Nephron (organoid): Measurements from ENCODE around the gene MYBPC3.

Experiments
- H3K27ac Mint-ChIP-seq, 3 experiments: 2 replicates each; pipeline ENCODE4 v1.8.0; 2020; ENCODE audit warnings: mixed read lengths in 3 of 3, mild to moderate bottlenecking in 2 of 3, moderate library complexity in 1 of 3
- H3K27me3 Mint-ChIP-seq: 2 replicates; pipeline ENCODE4 v1.8.0; 2021; ENCODE audit warnings: low read depth, mild to moderate bottlenecking, moderate library complexity, mixed read lengths
- H3K36me3 Mint-ChIP-seq: 2 replicates; pipeline ENCODE4 v1.8.0; 2020; ENCODE audit warnings: low read depth, mixed read lengths
- H3K4me1 Mint-ChIP-seq: 2 replicates; pipeline ENCODE4 v1.8.0; 2020; ENCODE audit warnings: mixed read lengths
- H3K4me3 Mint-ChIP-seq, 3 experiments: 2 replicates each; pipeline ENCODE4 v1.8.0; 2020; ENCODE audit warnings: mild to moderate bottlenecking in 3 of 3, mixed read lengths in 3 of 3, moderate library complexity in 2 of 3
- H3K9me3 Mint-ChIP-seq: 2 replicates; pipeline ENCODE4 v1.8.0; 2020; ENCODE audit warnings: mixed read lengths
- TF ChIP-seq, protein P1 (sequence below), 3 experiments: fragments of 200-600 bp; sonication (generic); IDR thresholded peaks; one replicate each; pipeline ENCODE4 v1.5.0; 2021; ENCODE audit warnings: antibody characterized with exemption in 3 of 3; ENCODE audit not compliant: unreplicated experiment in 3 of 3

MYBPC3 gene

GRCh38 chr11:47348859-47349258 is 3.6 kb downstream of the MYBPC3 start:
- no peak overlapping the region for H3K4me3 Mint-ChIP-seq
- H3K9me3 Mint-ChIP-seq, result no peaks in the 10 kb centered on the region
- TF ChIP-seq, protein P1, sequence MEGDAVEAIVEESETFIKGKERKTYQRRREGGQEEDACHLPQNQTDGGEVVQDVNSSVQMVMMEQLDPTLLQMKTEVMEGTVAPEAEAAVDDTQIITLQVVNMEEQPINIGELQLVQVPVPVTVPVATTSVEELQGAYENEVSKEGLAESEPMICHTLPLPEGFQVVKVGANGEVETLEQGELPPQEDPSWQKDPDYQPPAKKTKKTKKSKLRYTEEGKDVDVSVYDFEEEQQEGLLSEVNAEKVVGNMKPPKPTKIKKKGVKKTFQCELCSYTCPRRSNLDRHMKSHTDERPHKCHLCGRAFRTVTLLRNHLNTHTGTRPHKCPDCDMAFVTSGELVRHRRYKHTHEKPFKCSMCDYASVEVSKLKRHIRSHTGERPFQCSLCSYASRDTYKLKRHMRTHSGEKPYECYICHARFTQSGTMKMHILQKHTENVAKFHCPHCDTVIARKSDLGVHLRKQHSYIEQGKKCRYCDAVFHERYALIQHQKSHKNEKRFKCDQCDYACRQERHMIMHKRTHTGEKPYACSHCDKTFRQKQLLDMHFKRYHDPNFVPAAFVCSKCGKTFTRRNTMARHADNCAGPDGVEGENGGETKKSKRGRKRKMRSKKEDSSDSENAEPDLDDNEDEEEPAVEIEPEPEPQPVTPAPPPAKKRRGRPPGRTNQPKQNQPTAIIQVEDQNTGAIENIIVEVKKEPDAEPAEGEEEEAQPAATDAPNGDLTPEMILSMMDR (IDR thresholded peaks at IDR 0.05; ENCODE audit: unreplicated experiment in 3 of 3), result peak in 2 of 3 experiments; percentile 14 to 38
- no peaks in the 10 kb centered on the region for H3K4me1 Mint-ChIP-seq
- no peak overlapping the region for H3K27ac Mint-ChIP-seq
- H3K27me3 Mint-ChIP-seq, result peaks cover 3% of the 10 kb centered on the region
- H3K36me3 Mint-ChIP-seq, result no peaks in the 10 kb centered on the region

DNA sequence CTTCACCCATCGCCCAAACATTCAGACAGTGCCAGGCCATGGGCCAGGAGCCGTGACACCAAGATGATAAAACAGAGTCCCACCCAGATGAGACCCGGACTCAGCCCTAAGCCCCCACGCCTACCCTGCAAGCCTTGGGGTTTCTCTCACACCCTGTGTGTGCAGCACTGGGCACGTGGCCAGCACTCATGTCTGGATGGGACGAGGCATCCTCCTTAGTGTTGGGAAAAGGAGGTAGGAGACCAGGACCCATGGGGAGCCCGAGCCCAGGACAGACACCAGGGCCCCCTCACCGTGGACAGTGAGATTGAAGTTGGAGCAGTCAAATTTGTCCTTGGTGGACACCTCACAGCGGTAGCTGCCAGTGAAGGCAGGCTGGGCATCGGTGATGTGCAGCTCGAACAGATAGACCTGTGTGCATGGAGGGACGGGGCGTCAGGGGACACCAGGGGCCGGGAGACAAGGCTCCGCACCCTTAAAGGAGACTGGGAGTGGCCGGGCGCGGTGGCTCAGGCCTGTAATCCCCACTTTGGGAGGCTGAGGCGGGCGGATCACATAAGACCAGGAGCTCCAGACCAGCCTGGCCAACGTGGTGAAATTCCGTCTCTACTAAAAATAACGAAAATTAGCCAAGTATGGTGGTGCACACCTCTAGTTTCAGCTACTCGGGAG is 4.2 kb downstream of the MYBPC3 start:
- no peak overlapping the region for H3K4me3 Mint-ChIP-seq
- peaks cover 3% of the 10 kb centered on the region for H3K27me3 Mint-ChIP-seq
- H3K36me3 Mint-ChIP-seq, result no peaks in the 10 kb centered on the region
- no peaks in the 10 kb centered on the region for H3K9me3 Mint-ChIP-seq
- no peak overlapping the region for H3K27ac Mint-ChIP-seq
- TF ChIP-seq, protein P1 (IDR thresholded peaks at IDR 0.05; ENCODE audit: unreplicated experiment in 3 of 3), result no peak
- H3K4me1 Mint-ChIP-seq, result no peaks in the 10 kb centered on the region

- H3K4me1 Mint-ChIP-seq, result no peaks in the 10 kb centered on the region
- no peak overlapping the region for H3K4me3 Mint-ChIP-seq
- H3K36me3 Mint-ChIP-seq, result no peaks in the 10 kb centered on the region
- peaks cover 6% of the 10 kb centered on the region for H3K27me3 Mint-ChIP-seq
- no peak overlapping the region for H3K27ac Mint-ChIP-seq
- H3K9me3 Mint-ChIP-seq, result no peaks in the 10 kb centered on the region
- TF ChIP-seq, protein P1 (IDR thresholded peaks at IDR 0.05; ENCODE audit: unreplicated experiment in 3 of 3), result no peak
Observed at GRCh38 chr11:47347137-47347536, 5.4 kb downstream of the MYBPC3 start.

- Mint-ChIP-seq H3K4me1 (peaks cover 7% of the 10 kb centered on the region), H3K36me3 (no peaks in the 10 kb centered on the region), H3K27me3 (peaks cover 9% of the 10 kb centered on the region), H3K4me3 (no peak overlapping the region), H3K27ac (no peak overlapping the region), H3K9me3 (no peaks in the 10 kb centered on the region)
- TF ChIP-seq, protein P1 (IDR thresholded peaks at IDR 0.05; ENCODE audit: unreplicated experiment in 3 of 3), result no peak
Observed at GRCh38 chr11:47345890-47346563, 6.5 kb downstream of the MYBPC3 start.

DNA sequence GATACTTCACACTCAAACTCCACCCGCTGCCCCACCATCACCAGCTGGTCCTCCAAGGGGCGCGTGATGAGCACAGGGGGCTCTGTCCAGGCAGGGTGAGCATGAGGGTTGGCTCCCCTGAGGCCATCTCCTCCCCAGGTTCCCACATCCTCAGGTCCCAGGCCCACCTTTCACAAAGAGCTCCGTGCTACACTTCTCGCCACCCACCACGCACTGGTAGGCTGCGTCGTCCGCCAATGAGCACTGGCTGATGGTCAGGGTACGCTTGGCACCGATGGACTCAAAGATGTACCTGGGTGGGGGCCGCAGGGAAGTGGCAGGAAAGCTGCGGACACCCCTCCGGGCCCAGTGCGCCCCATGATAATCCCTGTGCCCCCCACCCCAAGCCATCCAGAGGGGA is 9.6 kb downstream of the MYBPC3 start:
- H3K27ac Mint-ChIP-seq, result no peak overlapping the region
- TF ChIP-seq, protein P1 (IDR thresholded peaks at IDR 0.05; ENCODE audit: unreplicated experiment in 3 of 3), result no peak
- no peak overlapping the region for H3K4me3 Mint-ChIP-seq
- no peaks in the 10 kb centered on the region for H3K9me3 Mint-ChIP-seq
- peaks cover 15% of the 10 kb centered on the region for H3K27me3 Mint-ChIP-seq
- peaks cover 7% of the 10 kb centered on the region for H3K4me1 Mint-ChIP-seq
- H3K36me3 Mint-ChIP-seq, result no peaks in the 10 kb centered on the region
